TTC549 (cell line): ENCODE measurements around the gene MCM5.
"Not testable (repeated sequence)": the region's sequence is repeated elsewhere in the genome, so short reads cannot be mapped to it uniquely, and the experiment has no call there.

Experiments
- FAIRE-seq: peaks from 2 replicates; lab custom pipeline; 2012; peaks lifted over from hg19 to GRCh38; lab: Jason Lieb, UNC

Gene MCM5

DNA sequence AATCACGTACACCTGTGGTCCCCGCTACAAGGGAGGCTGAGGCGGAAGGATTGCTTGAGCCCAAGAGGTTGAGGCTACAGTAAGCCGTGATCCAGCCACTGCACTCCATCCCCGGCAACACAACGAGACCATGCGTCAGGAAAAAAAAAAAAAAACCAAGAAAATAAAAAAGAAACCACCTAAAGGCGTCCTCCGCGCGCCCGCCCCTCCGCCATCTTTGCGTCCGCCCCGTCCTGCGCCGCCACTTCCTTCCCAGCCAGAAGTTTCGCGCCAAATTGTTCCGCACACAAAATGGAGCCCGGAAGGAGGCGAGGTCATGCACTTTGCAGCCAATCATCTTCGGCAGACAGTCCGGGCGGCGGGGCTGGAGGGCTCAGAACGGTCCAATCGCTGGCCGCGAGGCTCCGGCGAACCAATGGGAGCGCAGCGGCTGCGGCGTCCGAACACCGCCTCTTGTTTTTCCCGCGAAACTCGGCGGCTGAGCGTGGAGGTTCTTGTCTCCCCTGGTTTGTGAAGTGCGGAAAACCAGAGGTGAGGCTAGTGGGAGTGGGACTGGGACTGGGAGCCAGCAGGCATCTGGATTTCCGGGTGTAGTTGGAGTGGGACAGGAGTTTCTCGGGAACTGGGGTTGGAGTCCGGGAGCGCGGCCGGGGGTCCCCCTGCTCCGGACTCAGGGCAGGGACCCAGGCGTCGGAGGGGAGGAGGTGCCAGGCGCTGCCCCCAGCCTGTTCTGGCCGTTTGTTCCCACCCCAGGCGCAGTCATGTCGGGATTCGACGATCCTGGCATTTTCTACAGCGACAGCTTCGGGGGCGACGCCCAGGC is at the start of gene MCM5:
MCM5 (plus strand) TSS at position 463 of the 823 bp plus-strand sequence; CDS start at position 762, 299 bp downstream.
- FAIRE-seq = peak; percentile 97

DNA sequence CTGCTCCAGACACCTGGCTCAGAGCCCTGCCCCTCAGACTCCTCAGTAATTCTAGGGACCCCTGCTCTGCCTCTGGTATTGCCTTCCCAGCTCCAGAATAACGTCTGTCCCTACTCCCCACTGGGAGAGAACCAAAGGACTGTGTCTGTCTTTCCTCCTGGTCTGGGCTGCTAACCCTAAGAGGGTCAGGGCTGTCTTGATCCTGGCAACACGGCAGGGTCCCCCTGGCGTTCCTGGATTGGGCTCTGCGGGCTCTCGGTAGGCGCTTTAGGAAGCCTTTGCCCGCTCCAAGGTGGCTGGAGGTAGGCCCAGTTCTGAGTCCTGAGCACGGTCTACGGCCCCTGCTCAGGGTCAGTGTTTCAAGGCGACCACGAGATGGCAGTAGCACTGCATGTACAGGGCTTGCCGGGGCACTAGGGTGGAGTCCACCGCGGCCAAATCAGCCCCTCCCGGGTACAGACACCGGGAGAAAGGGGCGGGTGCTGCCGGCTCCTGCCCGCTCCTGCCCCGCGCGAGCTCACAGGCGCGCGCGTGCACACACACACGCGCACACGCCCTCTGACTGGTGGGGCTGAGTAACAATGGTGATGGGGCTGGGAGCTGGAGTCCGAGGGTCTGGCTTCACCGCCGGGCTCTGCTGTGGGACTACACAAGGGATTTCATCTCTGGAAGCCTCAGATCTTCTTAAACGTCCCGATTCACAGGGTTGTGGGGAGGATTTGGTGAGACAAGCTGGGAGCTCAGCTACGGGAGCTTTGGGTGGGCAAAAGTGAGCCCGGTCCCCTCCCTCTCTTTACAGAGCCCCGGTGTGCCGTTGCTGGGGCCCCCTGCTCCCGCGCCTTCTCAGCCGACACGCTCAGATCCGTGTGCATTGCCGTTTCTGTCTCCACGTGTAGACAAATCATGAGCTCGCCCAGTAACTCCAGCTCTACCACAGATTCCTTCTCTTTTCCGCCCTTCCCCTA is 49.1 kb upstream of the MCM5 start:
- peak; percentile 46 for FAIRE-seq

GRCh38 chr22:35352214-35353111 is 47.5 kb upstream of the MCM5 start:
- FAIRE-seq = no peak

- FAIRE-seq = no peak
Measured at GRCh38 chr22:35353318-35353717, 46.6 kb upstream of the MCM5 start.

DNA sequence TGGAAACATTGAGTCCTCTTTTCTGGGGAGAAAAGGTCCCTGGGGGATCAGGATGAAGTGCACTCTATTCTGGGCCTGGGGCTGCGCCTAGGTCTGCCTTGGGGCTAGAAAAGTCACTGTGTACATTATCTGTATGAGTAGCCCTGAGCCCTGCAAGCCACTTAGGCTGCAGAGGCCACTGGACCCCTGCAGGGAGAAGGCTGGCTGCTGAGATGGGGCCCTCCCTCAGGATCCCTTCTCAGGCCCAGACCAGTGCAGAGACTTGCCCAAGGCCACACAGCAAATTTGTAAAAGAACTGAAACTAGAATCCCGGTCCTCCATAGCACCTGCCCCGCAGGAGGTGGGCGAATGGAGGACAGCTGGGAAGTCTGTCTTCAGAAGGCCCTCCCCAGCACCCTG is 45.9 kb upstream of the MCM5 start:
- no peak for FAIRE-seq

GRCh38 chr22:35357883-35358621 is 41.9 kb upstream of the MCM5 start:
- FAIRE-seq = no peak

GRCh38 chr22:35359380-35360065 is 40.4 kb upstream of the MCM5 start:
- no peak for FAIRE-seq

- FAIRE-seq = no peak
Measured at GRCh38 chr22:35361001-35361558, 38.9 kb upstream of the MCM5 start.

DNA sequence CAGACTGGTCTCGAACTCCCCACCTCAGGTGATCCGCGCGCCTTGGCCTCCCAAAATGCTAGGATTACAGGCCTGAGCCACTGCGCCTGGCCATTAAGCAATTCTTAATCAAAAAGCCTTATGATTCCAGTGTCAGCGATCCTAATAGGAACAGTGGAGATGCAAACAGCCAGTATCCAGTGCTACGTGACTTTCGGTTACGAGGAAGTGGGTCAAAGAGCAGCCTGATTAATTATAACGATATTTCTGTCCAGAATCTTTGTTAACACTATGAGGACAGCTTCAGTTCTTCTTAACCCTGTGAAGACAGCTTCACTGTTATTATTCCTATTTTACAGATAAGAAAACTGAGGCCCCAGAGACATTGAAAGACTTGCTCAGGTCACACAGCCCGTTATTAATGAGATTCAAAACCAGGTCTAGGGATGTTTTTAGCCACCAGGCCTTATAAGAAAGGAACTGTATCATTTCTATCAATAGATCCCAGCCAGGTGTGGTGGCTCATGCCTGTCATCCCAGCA is 36.3 kb upstream of the MCM5 start:
- no peak for FAIRE-seq

- not testable (repeated sequence) for FAIRE-seq
Measured at GRCh38 chr22:35364230-35364629, 35.7 kb upstream of the MCM5 start.

- FAIRE-seq = no peak
Measured at GRCh38 chr22:35367331-35367886, 32.5 kb upstream of the MCM5 start.

- no peak for FAIRE-seq
Measured at GRCh38 chr22:35368386-35368785, 31.6 kb upstream of the MCM5 start.

GRCh38 chr22:35369996-35370395 is 29.9 kb upstream of the MCM5 start:
- FAIRE-seq = no peak

- no peak for FAIRE-seq
Measured at GRCh38 chr22:35373781-35374180, 26.2 kb upstream of the MCM5 start.

DNA sequence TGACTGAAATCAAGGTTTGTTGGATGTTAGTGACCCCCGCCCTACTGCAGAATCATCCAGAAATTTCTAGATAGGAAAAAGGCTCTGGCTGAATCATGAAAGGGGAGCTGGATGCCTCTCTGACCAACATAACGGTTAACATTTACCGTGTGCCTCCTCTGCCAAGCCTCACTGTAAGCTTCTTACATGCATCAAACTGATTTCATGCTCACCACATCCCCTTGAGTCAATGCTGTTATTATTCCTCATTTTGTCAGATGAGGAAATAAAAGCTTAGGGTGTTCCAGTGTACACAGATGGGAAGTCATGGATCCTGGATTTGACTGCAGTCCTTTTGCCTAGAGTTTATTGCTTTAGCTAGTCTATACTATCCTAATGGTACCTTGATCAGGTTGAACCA is 24.9 kb upstream of the MCM5 start:
- no peak for FAIRE-seq

DNA sequence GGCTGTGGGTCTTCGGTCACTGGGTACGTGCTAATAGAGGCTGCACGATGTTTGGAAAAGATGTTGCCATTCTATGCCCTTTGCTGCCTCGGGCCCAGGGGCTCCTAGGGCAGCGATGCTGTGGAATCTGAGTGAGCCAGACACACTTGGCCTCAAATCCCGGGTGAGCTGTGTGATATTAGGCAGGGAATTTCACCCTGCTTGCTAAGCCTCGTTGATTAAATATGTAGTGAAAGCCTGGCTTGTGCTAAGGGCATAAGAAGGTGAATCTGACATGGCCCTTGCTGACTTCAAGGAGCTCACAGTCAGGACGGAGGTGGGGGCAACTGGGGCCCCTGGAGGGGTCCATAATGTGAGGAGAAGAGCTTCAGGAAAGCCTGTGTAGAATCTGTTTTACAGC is 24.4 kb upstream of the MCM5 start:
- no peak for FAIRE-seq

DNA sequence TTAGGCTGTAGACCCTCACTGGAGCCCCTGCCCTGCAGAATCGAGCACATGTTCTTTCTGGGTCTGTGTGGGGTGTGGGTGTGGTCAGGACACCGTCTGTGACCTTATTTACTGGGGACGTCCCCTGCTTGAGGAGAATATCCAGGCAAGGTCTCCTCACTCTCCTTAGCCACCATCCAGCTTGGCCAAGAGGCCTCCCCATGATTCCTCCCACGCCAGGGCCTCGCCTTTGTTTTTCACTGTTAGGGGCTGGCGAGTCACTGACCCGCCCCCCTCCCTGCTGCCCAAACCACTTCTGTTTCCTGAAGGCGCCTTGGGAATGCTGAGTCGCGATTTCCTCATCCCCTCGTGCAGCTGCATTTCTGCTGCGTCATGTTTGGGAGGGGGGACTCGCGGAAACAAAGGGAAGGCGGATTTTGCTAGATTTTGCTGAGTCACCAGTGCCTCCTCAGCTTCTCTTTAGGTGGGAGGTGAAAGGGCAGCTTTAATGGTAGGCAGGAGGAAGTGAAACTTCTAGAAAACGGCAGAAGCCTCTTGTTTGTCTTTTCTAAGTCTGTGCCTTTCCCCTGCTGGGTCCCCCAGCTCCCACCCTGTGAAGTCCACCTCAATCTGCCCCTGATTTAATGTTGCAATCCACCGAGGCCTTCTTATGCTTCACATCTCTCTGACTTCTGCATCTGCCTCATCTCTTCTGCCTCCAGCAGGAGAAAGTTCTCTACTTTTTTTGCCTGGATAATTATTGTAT is 23.0 kb upstream of the MCM5 start:
- FAIRE-seq = no peak

DNA sequence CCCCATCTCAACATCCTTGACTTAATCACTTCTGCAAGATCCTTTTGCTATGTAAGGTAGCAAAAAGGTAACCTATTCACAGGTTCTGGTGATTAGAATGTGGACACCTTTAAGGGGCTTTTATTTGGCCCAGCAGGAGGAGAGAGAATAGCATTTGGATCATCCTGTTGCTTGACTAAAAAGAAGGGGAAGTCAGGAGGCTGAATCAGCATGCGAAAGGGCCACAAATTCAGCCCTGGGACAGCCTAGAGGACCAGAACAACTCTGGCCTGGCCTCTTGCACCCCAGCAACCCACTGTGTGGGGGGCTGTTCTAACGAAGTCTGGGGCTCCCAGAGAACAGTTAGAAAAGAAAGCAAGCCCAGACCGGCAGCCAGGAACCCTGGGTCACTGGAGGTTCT is 22.2 kb upstream of the MCM5 start:
- no peak for FAIRE-seq

- no peak for FAIRE-seq
Measured at GRCh38 chr22:35378621-35379020, 21.3 kb upstream of the MCM5 start.
